ENCODE data around the gene LIN9. TPM values are rescaled to one million over a fixed set of nuclear protein-coding genes. Genes with fewer than 3 reads are reported as not detected.

The LIN9 gene
- total and polyA plus RNA-seq, 2 of the 8 experiments (the other 6 are each of a cell fraction or from before 2014, with no cell fraction given): 5.6 to 12.6 TPM

DNA sequence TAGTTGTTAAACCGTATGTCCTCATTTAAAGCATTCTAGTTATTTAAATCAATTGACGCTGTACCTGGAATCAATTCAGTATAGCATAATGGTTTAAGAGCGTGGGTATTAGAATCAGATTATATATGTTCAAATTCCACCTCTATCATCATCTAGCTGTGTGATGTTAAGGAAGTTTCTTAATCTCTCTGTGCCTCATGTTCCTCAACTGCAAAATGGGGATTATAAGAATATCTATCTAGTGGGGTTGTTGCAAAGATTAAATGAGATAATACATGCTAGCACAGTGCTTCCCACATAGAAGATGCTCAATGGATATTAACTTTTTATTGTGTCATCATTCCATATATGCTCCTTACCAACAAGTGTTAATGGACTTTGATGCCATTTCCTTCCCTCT, 69.5 kb downstream of the LIN9 start (continued):
- TF ChIP-seq SIN3A (conservative IDR thresholded peaks at IDR 0.05 in 1 of 2, IDR thresholded peaks at IDR 0.05 in 1 of 2; ENCODE audit: low read depth in 1 of 2, low read length in 2 of 2) (no peak), SIRT6 (IDR thresholded peaks at IDR 0.05; ENCODE audit: low read length) (no peak), YY1 (IDR thresholded peaks at IDR 0.05; ENCODE audit: low read depth, low read length) (no peak), BRCA1 (IDR thresholded peaks at IDR 0.05; ENCODE audit: low read depth, low read length) (no peak), KDM4A (IDR thresholded peaks at IDR 0.05; ENCODE audit: low read depth, low read length, severe bottlenecking) (no peak), JUN (IDR thresholded peaks at IDR 0.05; ENCODE audit: low read depth, low read length) (no peak)

Data from H1 (cell line).